GM12874 (cell line): ENCODE measurements around the gene RNASEH2A.

Source experiments
- TF ChIP-seq, protein P1 (sequence below): IDR thresholded peaks from 2 replicates; pipeline ENCODE4 v1.5.1; 2011; ENCODE audit warnings: low read depth, mild to moderate bottlenecking, control low read depth, low read length, moderate library complexity; ENCODE audit not compliant: insufficient read depth

Gene RNASEH2A

DNA sequence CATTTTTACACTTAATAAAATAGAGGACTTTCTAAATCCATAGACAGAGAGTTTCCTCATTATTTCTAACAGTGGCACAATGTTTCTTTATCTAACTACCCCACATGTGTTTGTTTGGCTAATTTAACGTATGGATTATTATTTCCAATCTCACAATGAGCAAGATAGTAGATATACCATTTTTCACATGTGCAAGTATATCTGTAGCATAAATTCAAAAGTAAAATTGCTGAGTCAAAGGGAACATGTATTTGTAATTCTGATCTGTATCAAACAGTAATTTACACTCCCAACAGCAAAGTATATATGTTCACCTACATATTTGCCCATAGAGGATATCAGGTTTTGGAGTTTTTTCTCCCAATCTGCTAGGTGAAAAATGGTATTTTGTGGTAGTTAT is 50.3 kb downstream of the RNASEH2A start:
- TF ChIP-seq, protein P1, sequence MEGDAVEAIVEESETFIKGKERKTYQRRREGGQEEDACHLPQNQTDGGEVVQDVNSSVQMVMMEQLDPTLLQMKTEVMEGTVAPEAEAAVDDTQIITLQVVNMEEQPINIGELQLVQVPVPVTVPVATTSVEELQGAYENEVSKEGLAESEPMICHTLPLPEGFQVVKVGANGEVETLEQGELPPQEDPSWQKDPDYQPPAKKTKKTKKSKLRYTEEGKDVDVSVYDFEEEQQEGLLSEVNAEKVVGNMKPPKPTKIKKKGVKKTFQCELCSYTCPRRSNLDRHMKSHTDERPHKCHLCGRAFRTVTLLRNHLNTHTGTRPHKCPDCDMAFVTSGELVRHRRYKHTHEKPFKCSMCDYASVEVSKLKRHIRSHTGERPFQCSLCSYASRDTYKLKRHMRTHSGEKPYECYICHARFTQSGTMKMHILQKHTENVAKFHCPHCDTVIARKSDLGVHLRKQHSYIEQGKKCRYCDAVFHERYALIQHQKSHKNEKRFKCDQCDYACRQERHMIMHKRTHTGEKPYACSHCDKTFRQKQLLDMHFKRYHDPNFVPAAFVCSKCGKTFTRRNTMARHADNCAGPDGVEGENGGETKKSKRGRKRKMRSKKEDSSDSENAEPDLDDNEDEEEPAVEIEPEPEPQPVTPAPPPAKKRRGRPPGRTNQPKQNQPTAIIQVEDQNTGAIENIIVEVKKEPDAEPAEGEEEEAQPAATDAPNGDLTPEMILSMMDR, result no peak

- TF ChIP-seq, protein P1, result no peak
These were observed 51.9 kb downstream of the RNASEH2A start for GRCh38 chr19:12858041-12858928.

- TF ChIP-seq, protein P1, result no peak
These were observed 53.2 kb downstream of the RNASEH2A start for GRCh38 chr19:12859546-12859945.
